HG03175 (cell line): Measurements from ENCODE around the gene CPD.
A peak's percentile ranks its signal among the peaks of the same experiment; 100 is the strongest.

Experiments used
- ATAC-seq: cut with Tn5 transposase; IDR thresholded peaks from one replicate; pipeline ENCODE4 v1.9.1; 2021; ENCODE audit warnings: mild to moderate bottlenecking, moderate library complexity; ENCODE audit not compliant: unreplicated experiment

Gene CPD

GRCh38 chr17:30352240-30352814 lies 26.4 kb upstream of the CPD start:
- ATAC-seq, result no peak

GRCh38 chr17:30354701-30355100 lies 24.0 kb upstream of the CPD start:
- no peak for ATAC-seq

- ATAC-seq, result no peak
Measured at GRCh38 chr17:30357476-30357875, 21.3 kb upstream of the CPD start.

GRCh38 chr17:30358055-30358760 lies 20.5 kb upstream of the CPD start:
- ATAC-seq, result no peak

- no peak for ATAC-seq
Measured at GRCh38 chr17:30360086-30360808, 18.5 kb upstream of the CPD start.

GRCh38 chr17:30361766-30362279 lies 16.9 kb upstream of the CPD start:
- no peak for ATAC-seq

- ATAC-seq, result peak; percentile 94
Measured at GRCh38 chr17:30363715-30364202, 15.0 kb upstream of the CPD start.

- ATAC-seq, result no peak
Measured at GRCh38 chr17:30366536-30366935, 12.2 kb upstream of the CPD start.

GRCh38 chr17:30368912-30369720 lies 9.6 kb upstream of the CPD start:
- no peak for ATAC-seq

GRCh38 chr17:30369995-30370394 lies 8.7 kb upstream of the CPD start:
- ATAC-seq, result no peak

- ATAC-seq, result no peak
Measured at GRCh38 chr17:30372755-30373154, 6.0 kb upstream of the CPD start.

GRCh38 chr17:30375661-30376060 lies 3.1 kb upstream of the CPD start:
- no peak for ATAC-seq

- no peak for ATAC-seq
Measured at GRCh38 chr17:30376621-30377452, 1.9 kb upstream of the CPD start.

- ATAC-seq, result no peak
Measured at GRCh38 chr17:30377574-30378240, 1.0 kb upstream of the CPD start.

- ATAC-seq, result no peak
Measured at GRCh38 chr17:30378241-30378824, 394 bp upstream of the CPD start.

- ATAC-seq, result peak; percentile 16
Measured at GRCh38 chr17:30379303-30379902, 676 bp downstream of the CPD start.

- ATAC-seq, result peak; percentile 31
Measured at GRCh38 chr17:30379903-30380381, 1.2 kb downstream of the CPD start.

GRCh38 chr17:30380643-30381339 lies 2.1 kb downstream of the CPD start:
- ATAC-seq, result no peak
